K562 (cell line): Measurements from ENCODE around the gene GYS1. TPM values are rescaled to one million over a fixed set of nuclear protein-coding genes. Genes with fewer than 3 reads are reported as not detected.

Experiments
- ATAC-seq: fragments of 200-7000 bp; cut with Tn5 transposase; 3 replicates; pipeline ENCODE4 v1.9.1; 2020; ENCODE audit warnings: moderate library complexity
- BruUV-seq: library from RNA; stranded (reverse); fragments of 400-500 nt; replicated peaks from 2 replicates; lab custom pipeline; 2021; lab: Mats Ljungman, UMichigan
- CTCF ChIA-PET: fragments of 300-600 bp; formaldehyde crosslinking; extraction: SDS; loops from one replicate; lab custom pipeline; 2021; ENCODE audit warnings: low intra/inter-chr PET ratio; lab: Yijun Ruan, JAX
- POLR2A ChIA-PET: fragments of 300-600, 350-650 bp; sonication (Branson Sonifier 250); formaldehyde crosslinking; extraction: SDS; loops from one replicate; lab custom pipeline; 2021; ENCODE audit warnings: antibody characterized with exemption, inconsistent platforms; lab: Yijun Ruan, JAX
- DNase-seq, 4 experiments: peaks; one replicate each; pipeline versions ENCODE4 v3.0.0 to v3.0.0-alpha.2; 2011 to 2018; ENCODE audit warnings: low spot score in 3 of 4, mixed read lengths in 3 of 4; ENCODE audit errors: extremely low read depth in 1 of 4
- FAIRE-seq: peaks from 2 replicates; lab custom pipeline; 2011; peaks lifted over from hg19 to GRCh38; lab: Jason Lieb, UNC
- H2AFZ ChIP-seq: 2 replicates; pipeline ENCODE4 v1.6.0; 2011; ENCODE audit warnings: low read depth, low read length, control low read depth, inconsistent platforms
- H3K27ac ChIP-seq: fragments of 200-600 bp; 3 replicates; pipeline ENCODE4 v1.8.0; 2011; ENCODE audit warnings: low read depth, mild to moderate bottlenecking, control low read depth, inconsistent platforms, low read length, moderate library complexity, mixed read lengths; ENCODE audit errors: extremely low read depth
- H3K27me3 ChIP-seq, 2 experiments: fragments of 300-600 bp in 1 of 2; 2 replicates in 1 of 2; 3 replicates in 1 of 2; pipeline versions ENCODE4 v1.6.0 to v1.8.0; 2011; ENCODE audit warnings: inconsistent platforms in 2 of 2, low read length in 2 of 2, mild to moderate bottlenecking in 1 of 2, mixed read lengths in 1 of 2, moderate library complexity in 1 of 2; ENCODE audit not compliant: control insufficient read depth in 2 of 2, insufficient read depth in 2 of 2
- H3K36me3 ChIP-seq: fragments of 300-600 bp; 3 replicates; pipeline ENCODE4 v1.8.0; 2011; ENCODE audit warnings: mild to moderate bottlenecking, low read length, inconsistent platforms; ENCODE audit not compliant: control insufficient read depth, insufficient read depth
- H3K4me1 ChIP-seq, 2 experiments: fragments of 200-600 bp in 1 of 2; replicated peaks in 1 of 2; 2 replicates in 1 of 2; 3 replicates in 1 of 2; pipeline versions ENCODE4 v1.5.1 to v1.8.0; 2011; ENCODE audit warnings: inconsistent platforms in 2 of 2, low read length in 2 of 2, mild to moderate bottlenecking in 1 of 2, mixed read lengths in 1 of 2, moderate library complexity in 1 of 2; ENCODE audit not compliant: control insufficient read depth in 2 of 2, insufficient read depth in 2 of 2
- H3K4me2 ChIP-seq: 2 replicates; pipeline ENCODE4 v1.6.1; 2011; ENCODE audit warnings: low read length, control low read depth, inconsistent platforms, mixed read lengths; ENCODE audit not compliant: insufficient read depth
- H3K4me3 ChIP-seq: fragments of 200-600 bp; sonication (generic), shearing (Covaris generic); 2 replicates; pipeline ENCODE4 v1.5.1; 2016; ENCODE audit warnings: control low read depth, inconsistent platforms
- H3K79me2 ChIP-seq: fragments of 200-600 bp; 3 replicates; pipeline ENCODE4 v1.8.0; 2011; ENCODE audit warnings: low read length, inconsistent platforms; ENCODE audit not compliant: control insufficient read depth, insufficient read depth
- H3K9ac ChIP-seq, 2 experiments: 2 replicates each; pipeline versions ENCODE4 v1.6.0 to v1.6.1; 2011; ENCODE audit warnings: low read depth in 2 of 2, low read length in 2 of 2, control low read depth in 1 of 2, inconsistent platforms in 1 of 2, mild to moderate bottlenecking in 1 of 2, mixed read lengths in 1 of 2; ENCODE audit not compliant: insufficient read depth in 1 of 2
- H3K9me1 ChIP-seq: one replicate; pipeline ENCODE4 v1.6.0; 2011; ENCODE audit warnings: inconsistent platforms, mild to moderate bottlenecking, low read length, moderate library complexity; ENCODE audit not compliant: control insufficient read depth, insufficient read depth
- H3K9me3 ChIP-seq: replicated peaks from 2 replicates; pipeline ENCODE4 v1.5.1; 2011; ENCODE audit warnings: low read depth, low read length, inconsistent platforms; ENCODE audit not compliant: control insufficient read depth, insufficient read depth
- H4K20me1 ChIP-seq: replicated peaks from 2 replicates; pipeline ENCODE4 v1.6.1; 2011; ENCODE audit warnings: low read length, inconsistent platforms, mixed read lengths; ENCODE audit not compliant: control insufficient read depth, insufficient read depth
- CBFB ChIP-seq: sonication (generic); formaldehyde crosslinking; IDR thresholded peaks from 2 replicates; pipeline ENCODE4 v1.4.0; 2020; ENCODE audit warnings: mild to moderate bottlenecking, missing genetic modification reagents
- EZH2 ChIP-seq: IDR thresholded peaks from 2 replicates; pipeline ENCODE4 v1.6.1; 2012; ENCODE audit warnings: low read depth, mild to moderate bottlenecking, inconsistent platforms, low read length, borderline replicate concordance
- FIP1L1 ChIP-seq: fragments of 200-400 bp; formaldehyde crosslinking; IDR thresholded peaks from 2 replicates; pipeline ENCODE4 v1.6.1; 2018; ENCODE audit warnings: mild to moderate bottlenecking, low read depth, low read length; ENCODE audit not compliant: poor library complexity, severe bottlenecking
- L3MBTL2 ChIP-seq: fragments of 450-650 bp; IDR thresholded peaks from 2 replicates; pipeline ENCODE4 v1.6.1; 2016; ENCODE audit warnings: mild to moderate bottlenecking, moderate library complexity
- MAFG ChIP-seq: fragments of 450-650 bp; conservative IDR thresholded peaks from 2 replicates; pipeline ENCODE4 v1.6.1; 2016; ENCODE audit warnings: missing genetic modification characterization, missing compliant biosample characterization
- MLX ChIP-seq, 2 experiments: fragments of 450-650 bp in 1 of 2; sonication (generic) in 1 of 2; formaldehyde crosslinking; conservative IDR thresholded peaks; 2 replicates each; pipeline versions ENCODE4 v1.4.0 to v1.8.1; 2020 to 2022; ENCODE audit warnings: mild to moderate bottlenecking in 1 of 2, missing genetic modification reagents in 1 of 2
- NFE2 ChIP-seq: IDR thresholded peaks from 2 replicates; pipeline ENCODE4 v1.6.1; 2014; ENCODE audit warnings: antibody characterized with exemption, low read depth
- PHB ChIP-seq: fragments of 250-450 bp; sonication (Bioruptor Pico); IDR thresholded peaks from 2 replicates; pipeline ENCODE4 v1.5.0; 2021
- PTRF ChIP-seq: fragments of 450-650 bp; IDR thresholded peaks from 2 replicates; pipeline ENCODE4 v1.6.1; 2016; ENCODE audit warnings: mild to moderate bottlenecking, missing genetic modification characterization, missing compliant biosample characterization
- RBM14 ChIP-seq: fragments of 200-400 bp; formaldehyde crosslinking; IDR thresholded peaks from 2 replicates; pipeline ENCODE4 v1.6.1; 2018; ENCODE audit warnings: low read depth, mild to moderate bottlenecking, low read length, moderate library complexity, borderline replicate concordance; ENCODE audit not compliant: insufficient read depth
- RHOXF2B ChIP-seq: fragments of 250-450 bp; sonication (Bioruptor Pico); conservative IDR thresholded peaks from 2 replicates; pipeline ENCODE4 v1.5.1; 2021
- SMAD4 ChIP-seq: fragments of 250-450 bp; sonication (Bioruptor Pico); conservative IDR thresholded peaks from 2 replicates; pipeline ENCODE4 v1.8.0; 2021; ENCODE audit warnings: inconsistent platforms, mild to moderate bottlenecking, moderate library complexity
- SPI1 ChIP-seq: IDR thresholded peaks from 2 replicates; pipeline ENCODE4 v1.6.1; 2011; ENCODE audit warnings: low read depth, low read length, control low read depth, borderline replicate concordance
- TEAD1 ChIP-seq, 2 experiments: fragments of 450-650 bp in 1 of 2; sonication (generic) in 1 of 2; formaldehyde crosslinking; IDR thresholded peaks; 2 replicates each; pipeline versions ENCODE4 v1.4.0 to v1.8.0; 2020 to 2022; ENCODE audit warnings: mild to moderate bottlenecking in 2 of 2, missing genetic modification reagents in 1 of 2
- TRIM25 ChIP-seq: fragments of 450-650 bp; IDR thresholded peaks from 2 replicates; pipeline ENCODE4 v1.7.0; 2016; ENCODE audit warnings: borderline replicate concordance
- ZC3H11A ChIP-seq: IDR thresholded peaks from 2 replicates; pipeline ENCODE4 v1.6.1; 2012; ENCODE audit warnings: low read depth, low read length, improper control_type of control experiment
- ZNF212 ChIP-seq: fragments of 450-650 bp; formaldehyde crosslinking; IDR thresholded peaks from 2 replicates; pipeline ENCODE4 v1.4.0; 2020; ENCODE audit warnings: mild to moderate bottlenecking
- ZNF436 ChIP-seq: fragments of 250-450, 450-650 bp; sonication (Bioruptor Pico); formaldehyde crosslinking; IDR thresholded peaks from 2 replicates; pipeline ENCODE4 v1.7.0; 2020; ENCODE audit warnings: mild to moderate bottlenecking
- ZNF589 ChIP-seq: fragments of 200-800 bp; sonication (Bioruptor generic); IDR thresholded peaks from 2 replicates; pipeline ENCODE4 v1.6.1; 2016; ENCODE audit warnings: low read depth, missing genetic modification characterization, missing compliant biosample characterization
- ZNF695 ChIP-seq: fragments of 450-650 bp; formaldehyde crosslinking; IDR thresholded peaks from 2 replicates; pipeline ENCODE4 v1.4.0; 2020; ENCODE audit warnings: mild to moderate bottlenecking, moderate library complexity
- WGBS: fragments of 100-300 bp; shearing (Covaris generic); methylation state at CpG from one replicate; pipeline ENCODE4 v1.1.6; 2016; ENCODE audit warnings: low coverage, mixed read lengths; ENCODE audit not compliant: insufficient coverage; ENCODE audit errors: missing lambda C conversion rate; 5-methylcytosine and 5-hydroxymethylcytosine counted together
- in situ Hi-C: fragments of 300-500 bp; cut with MboI; formaldehyde crosslinking; loops from 4 replicates; pipeline ENCODE4 v1.15.0; 2018; ENCODE audit warnings: inconsistent platforms, mixed read lengths
- intact Hi-C: fragments of 100-400 bp; cut with micrococcal nuclease; formaldehyde crosslinking; loops from 2 replicates; pipeline ENCODE4 v1.14.2; 2022
- polyA plus RNA-seq, 8 experiments: library from polyadenylated mRNA; depleted of rRNA in 4 of 8; stranded (reverse) in 5 of 8; unstranded in 3 of 8; fragments of >200 nt; fragmentation: Nextera tagmentation in 2 of 8; fragmentation: Illumina TruSeq in 1 of 8; extraction: Ambion mirVana in 2 of 8; extraction: Trizol in 1 of 8; gene quantifications; 2 replicates each; pipeline versions ENCODE4 v1.2.1 to v1.2.3, GENCODE V29; 2011 to 2014; ENCODE audit warnings: inconsistent platforms in 1 of 8, missing spikeins in 1 of 8
- total RNA-seq, 7 experiments: library from RNA; depleted of rRNA in 6 of 7; stranded (reverse); fragments of >200 nt in 6 of 7; fragmentation: Illumina TruSeq in 2 of 7; extraction: Trizol in 2 of 7; gene quantifications; 2 replicates each; pipeline versions ENCODE4 v1.2.1 to v1.2.3, GENCODE V29; 2011 to 2021; ENCODE audit warnings: low replicate concordance in 1 of 7

GYS1 gene
- total and polyA plus RNA-seq, 9 of the 15 experiments (the other 6 are each of a cell fraction or from before 2014, with no cell fraction given), result 1.9 to 31.1 (median 15.2) TPM

GRCh38 chr19:48967346-48968178 is 25.5 kb downstream of the GYS1 start:
- Histone ChIP-seq H2AFZ (no peak overlapping the region), H4K20me1 (peaks cover 21% of the 10 kb centered on the region), H3K9me1 (no peaks in the 10 kb centered on the region), H3K4me3 (peak overlapping the region; percentile 70), H3K79me2 (peaks cover 47% of the 10 kb centered on the region), H3K4me2 (peak overlapping the region; percentile 99), H3K36me3 (peaks cover 56% of the 10 kb centered on the region), H3K9ac (peak overlapping the region; percentile 90 to 91; a peak in 3 of 4 replicates), H3K9me3 (no peaks in the 10 kb centered on the region), H3K4me1 (peaks cover 32 to 54% of the 10 kb centered on the region in 2 experiments), H3K27me3 (no peaks in the 10 kb centered on the region), H3K27ac (peak overlapping the region; percentile 82)
- ChIA-PET POLR2A (interaction anchor here (0.6 to 14.5 kb wide), 39 partner anchors 8 to 567 kb away, joined by 3 to 439 read pairs (median 6); partner anchors contain the start of genes BAX, BCAT2, DHDH and GYS1), CTCF (interaction anchor here (0.6 kb wide), 1 partner anchor 333 kb away, joined by 3 read pairs; no protein-coding TSS in a partner anchor)
- WGBS, result 19% methylated on average over 14 of the region's 14 CpGs
- no TSS peak for BruUV-seq
- FAIRE-seq (peak; percentile 73), DNase-seq (peak in 1 of 4 experiments; percentile 80), ATAC-seq (peak; percentile 11)
- in situ Hi-C loops, result loop anchor here (10.0 kb wide), 1 partner anchor 93 kb away; the partner anchor contains the start of gene PPP1R15A
- intact Hi-C loops, result loop anchor here (1.0 to 5.0 kb wide), 3 partner anchors 35 to 94 kb away; partner anchors contain the start of genes DHDH and NUCB1
- TF ChIP-seq TRIM25 (no peak), MAFG (peak; percentile 98), RBM14 (no peak), FIP1L1 (peak; percentile 64), CBFB (CRISPR knock-in tag) (no peak), PHB (peak; percentile 29), NFE2 (peak; percentile 86), EZH2 (no peak), RHOXF2B (CRISPR knock-in tag) (peak; percentile 70), SPI1 (peak; percentile 56; the same call in 1 of the 2 replicates), TEAD1 (CRISPR knock-in tag; IDR thresholded peaks at IDR 0.05) (peak; percentile 63 to 74; a peak in 3 of 4 replicates), ZC3H11A (no peak), SMAD4 (CRISPR knock-in tag) (no peak), ZNF589 (CRISPR knock-in tag) (no peak), MLX (CRISPR knock-in tag; conservative IDR thresholded peaks at IDR 0.05) (0 out of 4 replicates have a peak, but pooled peaks of 1 of the 2 experiments have one; percentile 70), ZNF212 (no peak; the same call in 1 of the 2 replicates), ZNF695 (peak; percentile 50; the same call in 1 of the 2 replicates), PTRF (tag) (no peak), L3MBTL2 (peak; percentile 56; the same call in 1 of the 2 replicates), ZNF436 (CRISPR knock-in tag) (peak; percentile 70)
